Trophoblast cell (in vitro differentiated cells and primary cell): ENCODE results near the gene UVSSA.

Experiments
- DNase-seq, 2 donors: peaks; one replicate each; pipeline ENCODE4 v3.0.0-alpha.2; 2016
- H2AFZ ChIP-seq: 2 replicates; pipeline ENCODE4 v1.6.1; 2013; ENCODE audit warnings: low read length, moderate library complexity, mild to moderate bottlenecking; ENCODE audit not compliant: insufficient read depth, poor library complexity
- H2AK5ac ChIP-seq: 2 replicates; pipeline ENCODE4 v1.6.1; 2013; ENCODE audit warnings: mild to moderate bottlenecking, low read length
- H2BK120ac ChIP-seq: 2 replicates; pipeline ENCODE4 v1.6.1; 2013; ENCODE audit warnings: low read length, mild to moderate bottlenecking, moderate library complexity; ENCODE audit not compliant: insufficient read depth, poor library complexity
- H2BK12ac ChIP-seq: 2 replicates; pipeline ENCODE4 v1.6.1; 2013; ENCODE audit warnings: mild to moderate bottlenecking, low read length, moderate library complexity
- H2BK5ac ChIP-seq: 2 replicates; pipeline ENCODE4 v1.6.1; 2013; ENCODE audit warnings: low read length, low read depth, moderate library complexity, mild to moderate bottlenecking; ENCODE audit not compliant: poor library complexity
- H3K14ac ChIP-seq: 2 replicates; pipeline ENCODE4 v1.6.1; 2013; ENCODE audit warnings: mild to moderate bottlenecking, low read length
- H3K18ac ChIP-seq: 2 replicates; pipeline ENCODE4 v1.6.1; 2013; ENCODE audit warnings: mild to moderate bottlenecking, low read length
- H3K23ac ChIP-seq: 2 replicates; pipeline ENCODE4 v1.6.1; 2013; ENCODE audit warnings: low read length
- H3K27ac ChIP-seq: 2 replicates; pipeline ENCODE4 v1.5.1; 2013; ENCODE audit warnings: low read depth, mild to moderate bottlenecking, inconsistent platforms, low read length, moderate library complexity
- H3K27me3 ChIP-seq: 2 replicates; pipeline ENCODE4 v1.6.1; 2013; ENCODE audit warnings: inconsistent platforms, mild to moderate bottlenecking, low read length, moderate library complexity; ENCODE audit not compliant: insufficient read depth
- H3K36me3 ChIP-seq, 2 experiments: 1 replicate in 1 of 2; 2 replicates in 1 of 2; pipeline ENCODE4 v1.6.1; 2013; ENCODE audit warnings: low read length in 2 of 2, mild to moderate bottlenecking in 2 of 2, moderate library complexity in 1 of 2; ENCODE audit not compliant: insufficient read depth in 2 of 2, control insufficient read depth in 1 of 2
- H3K4ac ChIP-seq: 2 replicates; pipeline ENCODE4 v1.6.1; 2013; ENCODE audit warnings: low read depth, mild to moderate bottlenecking, low read length, moderate library complexity
- H3K4me1 ChIP-seq, 2 experiments: 1 replicate in 1 of 2; 2 replicates in 1 of 2; pipeline ENCODE4 v1.6.1; 2013; ENCODE audit warnings: low read length in 2 of 2, mild to moderate bottlenecking in 2 of 2, moderate library complexity in 1 of 2; ENCODE audit not compliant: insufficient read depth in 2 of 2, control insufficient read depth in 1 of 2
- H3K4me2 ChIP-seq: 2 replicates; pipeline ENCODE4 v1.6.1; 2013; ENCODE audit warnings: inconsistent platforms, mild to moderate bottlenecking, low read length, moderate library complexity
- H3K4me3 ChIP-seq: 2 replicates; pipeline ENCODE4 v1.5.1; 2013; ENCODE audit warnings: mild to moderate bottlenecking, low read depth, low read length, inconsistent platforms
- H3K79me1 ChIP-seq: one replicate; pipeline ENCODE4 v1.6.1; 2013; ENCODE audit warnings: low read length
- H3K79me2 ChIP-seq: 2 replicates; pipeline ENCODE4 v1.6.1; 2013; ENCODE audit warnings: low read length, mild to moderate bottlenecking; ENCODE audit not compliant: control insufficient read depth, insufficient read depth, poor library complexity
- H3K9ac ChIP-seq: 2 replicates; pipeline ENCODE4 v1.6.1; 2013; ENCODE audit warnings: mild to moderate bottlenecking, low read length
- H3K9me3 ChIP-seq: 2 replicates; pipeline ENCODE4 v1.6.1; 2013; ENCODE audit warnings: low read depth, mild to moderate bottlenecking, control low read depth, inconsistent platforms, low read length; ENCODE audit not compliant: insufficient read depth
- H4K12ac ChIP-seq: 2 replicates; pipeline ENCODE4 v1.6.1; 2013; ENCODE audit warnings: low read depth, mild to moderate bottlenecking, low read length, moderate library complexity
- H4K8ac ChIP-seq: 2 replicates; pipeline ENCODE4 v1.6.1; 2013; ENCODE audit warnings: low read depth, mild to moderate bottlenecking, low read length, moderate library complexity
- H4K91ac ChIP-seq: one replicate; pipeline ENCODE4 v1.6.1; 2013; ENCODE audit warnings: low read depth, mild to moderate bottlenecking, low read length, moderate library complexity
- WGBS: extraction: QIAGEN DNeasy Blood & Tissue Kit; methylation state at CpG from one replicate; pipeline ENCODE4 v1.1.7; 2013; ENCODE audit warnings: missing lambda C conversion rate; ENCODE audit not compliant: insufficient read length, insufficient coverage; ENCODE audit errors: extremely low coverage; 5-methylcytosine and 5-hydroxymethylcytosine counted together

The UVSSA gene

DNA sequence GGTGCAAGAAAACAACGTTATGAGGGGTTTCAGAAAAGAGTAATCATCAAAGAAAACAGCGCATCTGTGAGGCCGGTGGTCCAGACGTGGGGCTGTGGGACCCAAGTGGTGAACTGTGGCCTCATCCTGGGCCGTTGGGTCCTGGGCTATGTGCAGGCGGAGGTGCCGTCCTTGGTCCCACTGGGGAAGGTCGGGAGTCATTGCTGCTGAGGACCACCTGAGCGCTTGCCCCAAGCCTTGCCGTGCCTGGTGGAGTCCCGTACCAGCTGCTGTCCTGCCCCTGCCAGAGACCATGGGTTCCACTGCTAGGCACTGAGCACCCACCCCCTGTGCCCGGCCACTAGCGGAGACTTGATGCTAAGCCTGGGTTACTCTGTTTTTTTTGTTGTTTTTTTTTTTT lies 25.5 kb upstream of the UVSSA start:
- H3K36me3 ChIP-seq, result peaks cover 64 to 69% of the 10 kb centered on the region in 2 experiments
- H3K4me2 ChIP-seq, result no peak overlapping the region
- no peak overlapping the region for H3K4ac ChIP-seq
- no peak overlapping the region for H2BK12ac ChIP-seq
- peaks cover 4% of the 10 kb centered on the region for H3K9me3 ChIP-seq
- no peak for DNase-seq
- H4K8ac ChIP-seq, result no peak overlapping the region
- no peak overlapping the region for H2BK5ac ChIP-seq
- no peak overlapping the region for H3K9ac ChIP-seq
- no peak overlapping the region for H3K18ac ChIP-seq
- H3K14ac ChIP-seq, result no peak overlapping the region
- H4K91ac ChIP-seq, result no peak overlapping the region
- peaks cover 0 to 3% of the 10 kb centered on the region in 2 experiments for H3K4me1 ChIP-seq
- no CpG with 5 or more reads among the region's 13 CpGs for WGBS
- H2AK5ac ChIP-seq, result no peak overlapping the region
- no peaks in the 10 kb centered on the region for H3K27me3 ChIP-seq
- H3K27ac ChIP-seq, result no peak overlapping the region
- no peak overlapping the region for H4K12ac ChIP-seq
- no peak overlapping the region for H2AFZ ChIP-seq
- no peaks in the 10 kb centered on the region for H3K79me2 ChIP-seq
- no peak overlapping the region for H3K23ac ChIP-seq
- no peak overlapping the region for H2BK120ac ChIP-seq
- H3K4me3 ChIP-seq, result no peak overlapping the region
- no peaks in the 10 kb centered on the region for H3K79me1 ChIP-seq

DNA sequence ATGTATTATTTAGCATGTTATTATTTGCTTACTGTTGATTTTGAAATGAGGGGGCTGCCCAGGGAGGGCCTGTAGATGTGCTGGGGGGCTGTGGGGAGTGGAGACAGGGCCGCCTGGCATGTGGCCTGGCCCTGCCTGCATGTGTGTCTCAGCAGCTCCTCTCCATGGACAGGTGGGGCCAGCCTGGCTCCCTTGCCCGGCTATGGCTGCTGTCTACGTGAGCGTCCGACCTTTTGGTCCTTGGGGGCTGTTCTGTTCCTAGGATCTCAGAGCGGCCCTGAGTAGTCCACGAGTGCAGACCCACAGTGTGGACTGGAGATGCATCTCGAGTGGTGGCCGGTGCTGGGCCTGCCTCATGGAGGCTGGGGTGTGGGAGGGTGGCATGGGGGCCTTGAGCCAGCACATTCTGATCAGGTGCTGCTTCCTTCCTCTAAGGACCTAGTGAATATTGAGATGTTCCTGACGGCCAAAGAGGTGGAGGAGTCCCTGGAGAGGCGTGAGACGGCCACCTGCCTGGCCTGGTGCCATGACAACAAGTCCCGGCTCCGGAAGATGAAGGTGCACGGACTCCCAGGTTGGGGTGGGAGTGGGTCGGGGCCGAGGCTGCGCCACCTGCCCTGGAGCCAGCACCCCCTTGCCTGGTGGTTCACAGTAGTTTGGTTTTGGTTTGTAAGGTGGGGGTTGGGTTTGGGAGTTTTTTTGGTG lies 24.9 kb upstream of the UVSSA start:
- Histone ChIP-seq H3K23ac (no peak overlapping the region), H3K9me3 (peaks cover 4% of the 10 kb centered on the region), H3K18ac (no peak overlapping the region), H3K4me2 (no peak overlapping the region), H2AK5ac (no peak overlapping the region), H2AFZ (no peak overlapping the region), H2BK5ac (no peak overlapping the region), H3K4me3 (no peak overlapping the region), H2BK12ac (no peak overlapping the region), H4K91ac (no peak overlapping the region), H3K79me2 (no peaks in the 10 kb centered on the region), H3K4me1 (peaks cover 0 to 3% of the 10 kb centered on the region in 2 experiments), H3K14ac (no peak overlapping the region), H4K8ac (no peak overlapping the region), H4K12ac (no peak overlapping the region), H3K9ac (no peak overlapping the region), H3K4ac (no peak overlapping the region), H3K79me1 (no peaks in the 10 kb centered on the region), H3K36me3 (peaks cover 67 to 73% of the 10 kb centered on the region in 2 experiments), H3K27ac (no peak overlapping the region), H3K27me3 (no peaks in the 10 kb centered on the region), H2BK120ac (no peak overlapping the region)
- WGBS, result no CpG with 5 or more reads among the region's 18 CpGs
- no peak for DNase-seq

DNA sequence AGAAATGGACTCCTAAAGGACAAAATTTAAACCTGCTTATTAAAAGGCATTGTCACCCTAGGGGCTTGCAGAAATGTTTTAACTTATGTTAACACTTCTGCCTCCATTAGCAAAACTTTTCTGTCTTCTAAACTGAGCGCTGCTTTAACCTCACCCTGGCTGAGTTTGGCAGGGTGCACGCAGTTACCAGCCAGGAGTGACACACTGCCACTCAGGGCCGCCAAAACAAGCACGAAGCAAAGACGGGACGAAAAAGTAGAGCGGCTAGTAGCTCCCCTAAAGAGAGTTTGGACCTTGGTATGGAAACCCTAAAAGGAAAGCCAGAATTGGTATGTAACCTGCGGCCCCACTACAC lies 23.8 kb upstream of the UVSSA start:
- no CpG with 5 or more reads among the region's 8 CpGs for WGBS
- H2AFZ ChIP-seq, result no peak overlapping the region

DNA sequence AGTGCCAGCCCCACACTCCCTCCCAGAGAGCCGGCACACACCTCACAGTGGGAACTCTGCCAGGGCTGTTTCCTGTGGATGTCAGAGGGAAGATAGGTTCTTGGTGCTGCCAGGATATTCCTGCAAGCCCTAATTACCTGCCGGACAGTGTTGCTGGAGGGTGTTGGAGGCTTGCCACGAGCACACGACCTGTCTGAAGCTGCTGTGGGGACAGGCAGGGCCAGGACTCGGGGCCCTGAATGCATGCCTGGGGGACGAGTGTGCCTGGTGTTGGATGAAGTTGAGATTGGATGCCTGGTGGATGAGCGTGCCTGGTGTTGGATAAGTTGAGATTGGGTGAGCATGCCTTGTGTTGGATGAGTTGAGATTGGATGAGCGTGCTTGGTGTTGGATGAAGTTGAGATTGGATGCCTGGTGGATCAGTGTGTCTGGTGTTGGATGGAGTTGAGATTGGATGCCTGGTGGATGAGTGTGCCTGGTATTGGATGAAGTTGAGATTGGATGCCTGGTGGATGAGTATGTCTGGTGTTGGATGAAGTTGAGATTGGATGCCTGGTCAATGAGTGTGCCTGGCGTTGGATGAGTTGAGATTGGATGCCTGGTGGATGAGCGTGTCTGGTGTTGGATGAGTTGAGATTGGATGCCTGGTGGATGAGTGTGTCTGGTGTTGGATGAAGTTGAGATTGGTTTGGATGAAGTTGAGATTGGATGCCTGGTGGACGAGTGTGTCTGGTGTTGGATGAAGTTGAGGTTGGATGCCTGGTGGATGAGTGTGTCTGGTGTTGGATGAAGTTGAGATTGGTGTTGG lies 23.2 kb upstream of the UVSSA start:
- no peak overlapping the region for H2AK5ac ChIP-seq
- H3K9me3 ChIP-seq, result peaks cover 4% of the 10 kb centered on the region
- H3K4ac ChIP-seq, result no peak overlapping the region
- no peak overlapping the region for H2BK5ac ChIP-seq
- no peak overlapping the region for H3K18ac ChIP-seq
- WGBS, result 100% methylated on average over 2 of the region's 11 CpGs
- H3K4me3 ChIP-seq, result peak overlapping the region; percentile 7
- H3K14ac ChIP-seq, result no peak overlapping the region
- peak; percentile 91 to 95 for DNase-seq
- no peaks in the 10 kb centered on the region for H3K79me2 ChIP-seq
- H2BK120ac ChIP-seq, result no peak overlapping the region
- H3K79me1 ChIP-seq, result no peaks in the 10 kb centered on the region
- no peak overlapping the region for H2BK12ac ChIP-seq
- H3K4me1 ChIP-seq, result peaks cover 0 to 3% of the 10 kb centered on the region in 2 experiments
- H4K91ac ChIP-seq, result no peak overlapping the region
- peaks cover 68 to 73% of the 10 kb centered on the region in 2 experiments for H3K36me3 ChIP-seq
- H3K23ac ChIP-seq, result no peak overlapping the region
- no peak overlapping the region for H3K27ac ChIP-seq
- no peak overlapping the region for H4K8ac ChIP-seq
- no peak overlapping the region for H4K12ac ChIP-seq
- no peak overlapping the region for H3K9ac ChIP-seq
- H3K4me2 ChIP-seq, result no peak overlapping the region
- no peak overlapping the region for H2AFZ ChIP-seq
- H3K27me3 ChIP-seq, result no peaks in the 10 kb centered on the region

More for the DNA sequence above, 23.8 kb upstream of the UVSSA start:
- Histone ChIP-seq H3K4me3 (no peak overlapping the region), H3K14ac (no peak overlapping the region), H3K79me2 (no peaks in the 10 kb centered on the region), H3K9me3 (peaks cover 4% of the 10 kb centered on the region), H3K18ac (no peak overlapping the region), H2BK12ac (no peak overlapping the region), H4K91ac (no peak overlapping the region), H3K4me2 (no peak overlapping the region), H3K23ac (no peak overlapping the region), H2BK120ac (no peak overlapping the region), H3K4ac (no peak overlapping the region), H3K36me3 (peaks cover 68 to 73% of the 10 kb centered on the region in 2 experiments), H4K8ac (no peak overlapping the region), H3K79me1 (no peaks in the 10 kb centered on the region), H3K4me1 (peaks cover 0 to 3% of the 10 kb centered on the region in 2 experiments), H4K12ac (no peak overlapping the region), H3K9ac (no peak overlapping the region), H2BK5ac (no peak overlapping the region), H2AK5ac (no peak overlapping the region), H3K27me3 (no peaks in the 10 kb centered on the region), H3K27ac (no peak overlapping the region)
- no peak for DNase-seq
